Measurements from ENCODE around the gene ATG7.

- TF ChIP-seq CTCF (IDR thresholded peaks at IDR 0.05; ENCODE audit: low read depth, low read length), result no peak
- TF ChIP-seq POLR2A (IDR thresholded peaks at IDR 0.05; ENCODE audit: extremely low read depth, insufficient read length), result no peak
- TF ChIP-seq MYC (IDR thresholded peaks at IDR 0.05; ENCODE audit: low read depth, low read length), result no peak
These were observed 111.9 kb downstream of the ATG7 start for GRCh38 chr3:11384074-11384473.

All from NB4 (cell line).